ENCODE data around the gene AMPD3.

AMPD3 gene

GRCh38 chr11:10440401-10440800, 14.7 kb upstream of the AMPD3 start:
- ChIA-PET CTCF (interaction anchor here (0.8 to 1.5 kb wide), 4 partner anchors 11 to 38 kb away, joined by 3 to 4 read pairs (median 3); no protein-coding TSS in a partner anchor), POLR2A (no interaction called here)
- DNase-seq (ENCODE audit: low read depth, low spot score): no peak
- TF ChIP-seq CTCF (IDR thresholded peaks at IDR 0.05; ENCODE audit: insufficient read depth, low read length, missing control alignments): no peak
- H3K4me3 ChIP-seq (ENCODE audit: low read depth, low read length): no peak overlapping the region

GRCh38 chr11:10441091-10441490, 14.0 kb upstream of the AMPD3 start:
- POLR2A ChIA-PET: no interaction called here
- no peak for DNase-seq (ENCODE audit: low read depth, low spot score)
- CTCF ChIA-PET: interaction anchor here (0.6 to 1.3 kb wide), 4 partner anchors 12 to 214 kb away, joined by 3 to 4 read pairs (median 3); no protein-coding TSS in a partner anchor
- no peak overlapping the region for H3K4me3 ChIP-seq (ENCODE audit: low read depth, low read length)
- no peak for TF ChIP-seq CTCF (IDR thresholded peaks at IDR 0.05; ENCODE audit: insufficient read depth, low read length, missing control alignments)

DNA sequence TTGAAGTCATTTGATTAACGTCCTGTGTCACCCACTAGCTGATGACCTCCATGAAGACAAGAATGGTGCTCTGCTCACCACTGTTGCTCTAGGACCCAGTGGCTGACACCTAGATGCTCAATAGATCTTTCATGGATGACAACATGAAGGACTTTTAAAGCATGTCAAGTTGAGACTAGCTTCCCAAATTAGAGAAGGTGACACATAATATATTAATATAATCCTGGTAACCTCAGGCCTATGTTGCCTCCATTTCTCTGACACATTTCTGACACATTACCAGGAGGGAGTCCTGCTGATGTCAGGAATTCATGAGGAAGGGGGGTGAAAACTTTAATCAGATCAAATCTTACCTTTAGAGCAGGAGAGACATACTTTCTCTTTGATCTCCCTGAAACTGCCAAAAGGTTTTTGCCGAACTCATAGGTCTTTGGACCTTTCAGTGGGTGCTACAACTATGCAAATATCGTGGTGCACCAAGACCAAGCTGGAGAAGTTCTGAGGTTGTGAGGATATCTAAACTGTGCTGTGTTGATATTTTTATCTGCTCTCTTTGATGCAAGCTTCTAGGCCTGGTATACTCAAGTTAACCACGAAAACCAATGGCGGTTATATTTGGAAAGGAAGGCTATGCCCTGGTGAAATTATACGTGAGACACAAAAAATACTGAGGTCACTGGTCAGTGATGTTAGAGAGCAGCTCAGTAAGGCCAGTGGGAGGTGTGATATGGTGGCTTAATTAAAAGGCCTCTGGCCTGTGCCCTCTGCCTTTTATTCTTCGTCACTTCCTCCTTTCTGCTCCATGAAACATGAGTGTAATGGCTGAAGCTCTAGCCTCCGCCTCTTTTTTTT, 13.2 kb upstream of the AMPD3 start:
- no peak overlapping the region for H3K4me3 ChIP-seq (ENCODE audit: low read depth, low read length)
- POLR2A ChIA-PET: no interaction called here
- no peak for TF ChIP-seq CTCF (IDR thresholded peaks at IDR 0.05; ENCODE audit: insufficient read depth, low read length, missing control alignments)
- CTCF ChIA-PET: interaction anchor here (1.1 to 1.6 kb wide), 3 partner anchors 8 to 213 kb away, joined by 3 to 4 read pairs (median 3); no protein-coding TSS in a partner anchor
- DNase-seq (ENCODE audit: low read depth, low spot score): no peak

DNA sequence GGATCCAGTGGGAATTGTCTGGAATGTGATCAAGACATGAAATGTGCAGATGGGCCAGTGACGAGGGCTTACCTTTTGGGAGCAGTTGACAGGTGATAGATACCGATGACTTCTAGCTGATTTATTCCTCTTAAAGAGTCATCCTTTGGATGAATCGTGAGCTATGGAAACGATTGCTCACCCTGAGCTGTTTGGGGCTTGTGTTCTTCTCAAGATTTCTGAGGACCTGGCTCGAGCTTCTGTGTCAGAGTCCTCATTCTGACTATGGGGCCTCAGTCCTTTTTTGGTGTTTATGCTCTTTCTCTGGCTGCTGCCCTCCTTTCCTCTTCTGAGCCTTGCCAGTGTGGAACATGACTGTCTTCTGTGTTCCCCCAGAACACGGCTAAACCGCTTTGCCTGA, 11.9 kb upstream of the AMPD3 start:
- H3K4me3 ChIP-seq (ENCODE audit: low read depth, low read length): no peak overlapping the region
- POLR2A ChIA-PET: no interaction called here
- CTCF ChIA-PET: interaction anchor here (0.9 to 1.6 kb wide), 4 partner anchors 9 to 293 kb away, joined by 3 read pairs; no protein-coding TSS in a partner anchor
- TF ChIP-seq CTCF (IDR thresholded peaks at IDR 0.05; ENCODE audit: insufficient read depth, low read length, missing control alignments): no peak
- no peak for DNase-seq (ENCODE audit: low read depth, low spot score)

DNA sequence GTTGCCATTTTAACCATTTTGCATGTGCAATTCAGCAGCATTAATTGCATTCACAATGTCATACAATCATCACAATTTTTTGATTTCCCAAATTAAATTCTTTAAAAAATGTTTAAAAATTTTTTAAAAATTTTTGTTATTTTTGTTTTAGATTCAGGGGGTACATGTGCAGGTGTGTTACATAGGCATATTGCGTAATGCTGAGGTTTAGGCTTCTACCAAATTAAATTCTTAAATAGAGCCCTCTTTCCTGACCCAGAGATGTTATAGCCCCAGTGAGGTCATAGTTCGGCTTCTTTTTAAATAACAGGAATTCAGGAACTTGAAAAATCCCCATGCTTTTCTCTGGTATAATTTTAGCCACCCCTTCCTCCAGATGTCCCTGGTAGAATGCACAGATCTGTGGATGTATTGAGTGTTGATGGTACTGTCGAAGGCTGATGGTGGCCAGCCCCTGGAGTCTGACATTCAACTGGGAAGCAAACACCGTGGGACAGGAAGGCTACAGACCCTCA, 11.3 kb upstream of the AMPD3 start:
- POLR2A ChIA-PET: no interaction called here
- CTCF ChIA-PET: interaction anchor here (1.3 to 1.6 kb wide), 2 partner anchors 10 kb away, joined by 3 read pairs; no protein-coding TSS in a partner anchor
- H3K4me3 ChIP-seq (ENCODE audit: low read depth, low read length): no peak overlapping the region
- DNase-seq (ENCODE audit: low read depth, low spot score): no peak
- no peak for TF ChIP-seq CTCF (IDR thresholded peaks at IDR 0.05; ENCODE audit: insufficient read depth, low read length, missing control alignments)

DNA sequence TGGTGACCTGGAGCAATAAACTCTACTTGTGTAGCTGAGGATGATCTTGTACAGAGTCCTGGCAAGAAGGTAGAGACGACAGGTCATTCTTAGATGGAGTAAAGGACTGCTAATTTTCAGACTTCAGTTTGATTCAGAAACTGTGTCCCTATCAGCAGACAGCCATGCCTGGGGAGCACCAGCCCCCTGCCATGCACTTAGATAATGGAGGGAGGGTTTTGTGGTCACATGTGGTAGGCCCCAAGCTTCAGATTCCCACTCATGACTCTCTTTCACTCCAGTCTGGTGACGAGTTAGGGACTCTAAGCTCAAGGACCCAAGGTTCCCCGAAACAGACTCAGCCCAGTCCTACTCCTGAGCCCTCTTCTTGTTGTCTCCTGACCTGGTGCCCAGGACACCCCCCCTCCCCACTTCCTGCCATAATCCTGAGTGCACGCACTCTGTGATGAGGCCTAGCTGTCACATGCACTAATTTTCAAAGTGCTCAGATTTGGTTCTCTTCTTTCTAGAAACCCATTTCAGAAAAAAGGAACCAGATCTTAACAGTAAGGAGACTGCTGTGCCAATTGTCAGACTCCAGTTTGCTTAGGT, 10.2 kb upstream of the AMPD3 start:
- TF ChIP-seq CTCF (IDR thresholded peaks at IDR 0.05; ENCODE audit: insufficient read depth, low read length, missing control alignments): no peak
- POLR2A ChIA-PET: no interaction called here
- DNase-seq (ENCODE audit: low read depth, low spot score): no peak
- no peak overlapping the region for H3K4me3 ChIP-seq (ENCODE audit: low read depth, low read length)
- CTCF ChIA-PET: no interaction called here

All from AG04449 (cell line).